Immature natural killer cell (primary cell): ENCODE results near the gene CLASP2. TPM values are rescaled to one million over a fixed set of nuclear protein-coding genes. Genes with fewer than 3 reads are reported as not detected.

Experiments
- DNase-seq, 3 donors: peaks; one replicate each; pipeline ENCODE4 v3.0.0; 2022; ENCODE audit warnings: mixed read lengths in 1 of 3
- H3K27ac Mint-ChIP-seq, 6 donors: one replicate each; pipeline ENCODE4 v1.8.0; 2020; ENCODE audit warnings: mixed read lengths in 6 of 6, mild to moderate bottlenecking in 5 of 6, inconsistent platforms in 4 of 6, moderate library complexity in 3 of 6
- H3K27me3 Mint-ChIP-seq, 3 donors: one replicate each; pipeline ENCODE4 v1.8.0; 2020 to 2021; ENCODE audit warnings: low read depth in 3 of 3, mild to moderate bottlenecking in 3 of 3, mixed read lengths in 3 of 3, moderate library complexity in 3 of 3, inconsistent platforms in 1 of 3
- H3K36me3 Mint-ChIP-seq, 3 donors: one replicate each; pipeline ENCODE4 v1.8.0; 2020; ENCODE audit warnings: mixed read lengths in 3 of 3, inconsistent platforms in 2 of 3, mild to moderate bottlenecking in 2 of 3
- H3K4me1 Mint-ChIP-seq, 2 donors: one replicate each; pipeline ENCODE4 v1.8.0; 2020; ENCODE audit warnings: inconsistent platforms in 2 of 2, mild to moderate bottlenecking in 2 of 2, mixed read lengths in 2 of 2, moderate library complexity in 1 of 2
- H3K4me3 Mint-ChIP-seq, 5 donors: one replicate each; pipeline ENCODE4 v1.8.0; 2020; ENCODE audit warnings: mild to moderate bottlenecking in 5 of 5, mixed read lengths in 5 of 5, inconsistent platforms in 3 of 5, moderate library complexity in 3 of 5
- H3K9me3 Mint-ChIP-seq, 6 donors: one replicate each; pipeline ENCODE4 v1.8.0; 2020; ENCODE audit warnings: mild to moderate bottlenecking in 6 of 6, mixed read lengths in 6 of 6, inconsistent platforms in 4 of 6, moderate library complexity in 3 of 6
- polyA plus RNA-seq, 3 donors: library from polyadenylated mRNA; unstranded; fragments of 300-500 nt; fragmentation: Illumina TruSeq; gene quantifications; one replicate each; pipeline ENCODE4 v1.2.3, GENCODE V29; 2021

The CLASP2 gene
- polyA plus RNA-seq, 3 donors from 2014 or later = 8.7 to 16.1 (median 11.2) TPM

GRCh38 chr3:33645060-33645647 lies 72.9 kb downstream of the CLASP2 start:
- DNase-seq = peak in 1 of 3 donors; percentile 8
- peak overlapping the region in 4 of 5 donors; percentile 22 to 74 (median 41) for H3K4me3 Mint-ChIP-seq

DNA sequence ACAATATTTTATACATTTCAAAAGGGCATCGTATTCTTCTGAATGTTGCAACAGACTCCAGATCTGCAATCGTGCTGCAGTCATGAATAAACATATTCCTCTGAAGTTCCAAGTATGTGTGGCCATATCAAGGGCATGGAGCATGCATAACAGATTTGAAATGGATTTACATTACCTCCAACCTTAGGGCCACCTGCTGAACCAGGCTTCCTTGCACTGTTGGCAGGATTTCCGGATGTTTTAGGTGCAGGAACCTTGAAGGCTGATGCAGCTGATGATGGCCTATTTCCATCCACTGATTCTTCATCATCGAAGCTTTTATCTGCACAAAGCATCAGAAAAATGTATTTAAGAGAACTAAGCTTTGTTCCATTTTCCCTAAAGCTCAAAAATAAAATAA lies 73.5 kb downstream of the CLASP2 start:
- Mint-ChIP-seq H3K9me3 (no peaks in the 10 kb centered on the region), H3K36me3 (peaks cover 0 to 3% (median 3%) of the 10 kb centered on the region in 3 donors), H3K27ac (no peak overlapping the region), H3K27me3 (peaks cover 0 to 1% (median 0%) of the 10 kb centered on the region in 3 donors), H3K4me1 (peaks cover 17 to 21% of the 10 kb centered on the region in 2 donors), H3K4me3 (no peak overlapping the region)
- DNase-seq = no peak

More at GRCh38 chr3:33645060-33645647, 72.9 kb downstream of the CLASP2 start:
- Mint-ChIP-seq H3K27ac (peak overlapping the region in 2 of 6 donors; percentile 32 to 50), H3K36me3 (peaks cover 0 to 3% (median 3%) of the 10 kb centered on the region in 3 donors), H3K4me1 (peaks cover 15 to 17% of the 10 kb centered on the region in 2 donors), H3K27me3 (peaks cover 0 to 1% (median 0%) of the 10 kb centered on the region in 3 donors), H3K9me3 (no peaks in the 10 kb centered on the region)

DNA sequence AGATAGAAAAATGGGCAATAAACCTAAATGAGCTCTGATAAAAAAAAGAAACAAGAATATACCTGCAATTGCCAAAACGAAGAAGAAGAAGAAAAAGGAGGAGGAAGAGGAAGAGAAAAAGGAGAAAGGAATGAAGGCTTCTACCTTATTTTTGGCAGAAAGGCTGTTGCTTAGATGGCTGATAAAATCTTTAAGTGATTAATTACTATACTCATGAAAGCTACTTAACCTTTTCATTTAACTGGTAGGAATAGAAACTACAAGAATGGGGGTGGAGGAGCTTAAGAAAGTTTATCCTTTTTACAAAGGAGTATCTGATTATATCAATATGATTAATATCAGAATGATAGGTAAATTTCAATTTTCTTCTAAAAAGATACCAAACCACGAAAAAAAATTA lies 75.2 kb downstream of the CLASP2 start:
- no peaks in the 10 kb centered on the region for H3K27me3 Mint-ChIP-seq
- no peak for DNase-seq
- peaks cover 17 to 27% of the 10 kb centered on the region in 2 donors for H3K4me1 Mint-ChIP-seq
- H3K36me3 Mint-ChIP-seq = peaks cover 0 to 3% (median 3%) of the 10 kb centered on the region in 3 donors
- no peaks in the 10 kb centered on the region for H3K9me3 Mint-ChIP-seq
- H3K27ac Mint-ChIP-seq = peak overlapping the region in 1 of 6 donors; percentile 53
- no peak overlapping the region for H3K4me3 Mint-ChIP-seq

DNA sequence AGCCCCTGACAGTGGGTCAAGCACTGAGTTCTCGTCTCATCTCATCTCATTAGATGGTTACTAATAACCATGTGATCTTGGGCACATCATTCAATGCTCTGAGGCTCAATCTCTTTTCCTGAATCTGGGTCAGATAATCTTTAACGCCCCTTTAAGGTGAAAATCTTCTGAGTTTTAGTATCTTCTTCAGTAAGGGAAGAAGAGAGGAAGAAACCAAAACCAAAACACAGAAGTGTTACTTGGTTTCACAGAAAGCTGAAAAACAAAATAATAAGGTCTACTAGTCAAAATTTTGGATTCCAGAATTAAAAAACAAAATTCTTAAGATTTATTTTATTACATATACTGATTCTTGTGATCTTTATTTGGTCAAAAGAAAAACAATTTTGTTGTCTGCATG lies 78.2 kb downstream of the CLASP2 start:
- H3K9me3 Mint-ChIP-seq = no peaks in the 10 kb centered on the region
- H3K4me1 Mint-ChIP-seq = peaks cover 8 to 15% of the 10 kb centered on the region in 2 donors
- H3K36me3 Mint-ChIP-seq = peaks cover 0 to 3% (median 3%) of the 10 kb centered on the region in 3 donors
- H3K27me3 Mint-ChIP-seq = no peaks in the 10 kb centered on the region
- peak overlapping the region in 1 of 5 donors; percentile 1 for H3K4me3 Mint-ChIP-seq
- H3K27ac Mint-ChIP-seq = peak overlapping the region in 5 of 6 donors; percentile 24 to 66 (median 50)
- no peak for DNase-seq

- no peak overlapping the region for H3K4me3 Mint-ChIP-seq
- no peak overlapping the region for H3K27ac Mint-ChIP-seq
Observed at GRCh38 chr3:33637482-33637881, 80.6 kb downstream of the CLASP2 start.

GRCh38 chr3:33636125-33636850 lies 81.8 kb downstream of the CLASP2 start:
- peak overlapping the region in 1 of 6 donors; percentile 40 for H3K27ac Mint-ChIP-seq
- peaks cover 0 to 1% (median 0%) of the 10 kb centered on the region in 3 donors for H3K27me3 Mint-ChIP-seq
- H3K4me3 Mint-ChIP-seq = no peak overlapping the region
- H3K9me3 Mint-ChIP-seq = no peaks in the 10 kb centered on the region
- H3K4me1 Mint-ChIP-seq = peaks cover 8 to 14% of the 10 kb centered on the region in 2 donors
- no peaks in the 10 kb centered on the region for H3K36me3 Mint-ChIP-seq
- peak; percentile 14 to 34 (median 32) for DNase-seq

More at GRCh38 chr3:33637482-33637881, 80.6 kb downstream of the CLASP2 start:
- DNase-seq = no peak
- Mint-ChIP-seq H3K36me3 (peaks cover 0 to under 1% (median under 1%) of the 10 kb centered on the region in 3 donors), H3K9me3 (no peaks in the 10 kb centered on the region), H3K27me3 (peaks cover 0 to 1% (median 0%) of the 10 kb centered on the region in 3 donors), H3K4me1 (peaks cover 8 to 14% of the 10 kb centered on the region in 2 donors)

- Mint-ChIP-seq H3K27ac (no peak overlapping the region), H3K27me3 (peaks cover 0 to 1% (median 0%) of the 10 kb centered on the region in 3 donors), H3K36me3 (peaks cover 0 to 4% (median 0%) of the 10 kb centered on the region in 3 donors), H3K4me1 (peaks cover 0 to 3% of the 10 kb centered on the region in 2 donors), H3K9me3 (no peaks in the 10 kb centered on the region), H3K4me3 (no peak overlapping the region)
- no peak for DNase-seq
Observed at GRCh38 chr3:33634262-33634661, 83.8 kb downstream of the CLASP2 start.

DNA sequence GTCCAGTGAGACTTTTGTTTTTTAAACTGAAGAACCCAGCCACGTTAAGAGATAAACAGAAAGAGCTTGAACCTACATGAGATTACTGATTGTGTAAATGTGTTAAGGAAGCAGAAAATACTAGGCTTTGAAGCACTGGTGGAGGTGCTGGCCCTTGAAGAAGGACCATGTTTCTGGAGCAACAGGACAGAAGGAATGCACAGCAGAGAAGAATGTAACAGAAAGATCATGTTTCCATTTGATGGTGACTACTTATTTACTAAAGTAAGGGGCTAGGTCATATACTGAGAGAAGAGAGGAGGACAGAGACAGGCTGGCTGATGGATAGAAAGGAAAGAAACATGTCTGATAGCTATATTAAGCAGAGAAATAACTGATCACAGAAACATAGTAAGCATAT lies 88.8 kb downstream of the CLASP2 start:
- Mint-ChIP-seq H3K36me3 (peaks cover 0 to 4% (median 0%) of the 10 kb centered on the region in 3 donors), H3K4me1 (no peaks in the 10 kb centered on the region), H3K9me3 (no peaks in the 10 kb centered on the region), H3K27ac (no peak overlapping the region), H3K4me3 (no peak overlapping the region), H3K27me3 (peaks cover 0 to 1% (median 0%) of the 10 kb centered on the region in 3 donors)
- DNase-seq = no peak

GRCh38 chr3:33624756-33625155 lies 93.3 kb downstream of the CLASP2 start:
- H3K27ac Mint-ChIP-seq = no peak overlapping the region
- peaks cover 4 to 16% (median 15%) of the 10 kb centered on the region in 3 donors for H3K36me3 Mint-ChIP-seq
- no peaks in the 10 kb centered on the region for H3K27me3 Mint-ChIP-seq
- no peaks in the 10 kb centered on the region for H3K4me1 Mint-ChIP-seq
- H3K9me3 Mint-ChIP-seq = no peaks in the 10 kb centered on the region
- no peak overlapping the region for H3K4me3 Mint-ChIP-seq
- no peak for DNase-seq

- Mint-ChIP-seq H3K27me3 (no peaks in the 10 kb centered on the region), H3K27ac (no peak overlapping the region), H3K9me3 (no peaks in the 10 kb centered on the region), H3K36me3 (peaks cover 4 to 28% (median 13%) of the 10 kb centered on the region in 3 donors), H3K4me1 (no peaks in the 10 kb centered on the region), H3K4me3 (no peak overlapping the region)
- no peak for DNase-seq
Observed at GRCh38 chr3:33613041-33613440, 105.0 kb downstream of the CLASP2 start.

- peaks cover 2 to 24% (median 10%) of the 10 kb centered on the region in 3 donors for H3K36me3 Mint-ChIP-seq
- H3K27me3 Mint-ChIP-seq = no peaks in the 10 kb centered on the region
- H3K9me3 Mint-ChIP-seq = no peaks in the 10 kb centered on the region
- DNase-seq = no peak
- no peak overlapping the region for H3K27ac Mint-ChIP-seq
- no peak overlapping the region for H3K4me3 Mint-ChIP-seq
- no peaks in the 10 kb centered on the region for H3K4me1 Mint-ChIP-seq
Observed at GRCh38 chr3:33612607-33613006, 105.4 kb downstream of the CLASP2 start.

GRCh38 chr3:33602829-33603228 lies 115.2 kb downstream of the CLASP2 start:
- Mint-ChIP-seq H3K9me3 (no peaks in the 10 kb centered on the region), H3K36me3 (peaks cover 31 to 57% (median 34%) of the 10 kb centered on the region in 3 donors), H3K4me3 (no peak overlapping the region), H3K4me1 (no peaks in the 10 kb centered on the region), H3K27ac (no peak overlapping the region), H3K27me3 (peaks cover 0 to 2% (median 0%) of the 10 kb centered on the region in 3 donors)
- no peak for DNase-seq

- peaks cover 13 to 23% (median 18%) of the 10 kb centered on the region in 3 donors for H3K36me3 Mint-ChIP-seq
- H3K4me1 Mint-ChIP-seq = no peaks in the 10 kb centered on the region
- peak overlapping the region in 4 of 6 donors; percentile 4 to 42 (median 29) for H3K27ac Mint-ChIP-seq
- peaks cover 0 to 2% (median 0%) of the 10 kb centered on the region in 3 donors for H3K27me3 Mint-ChIP-seq
- no peaks in the 10 kb centered on the region for H3K9me3 Mint-ChIP-seq
- DNase-seq = no peak
- H3K4me3 Mint-ChIP-seq = no peak overlapping the region
Observed at GRCh38 chr3:33597257-33597689, 120.8 kb downstream of the CLASP2 start.

DNA sequence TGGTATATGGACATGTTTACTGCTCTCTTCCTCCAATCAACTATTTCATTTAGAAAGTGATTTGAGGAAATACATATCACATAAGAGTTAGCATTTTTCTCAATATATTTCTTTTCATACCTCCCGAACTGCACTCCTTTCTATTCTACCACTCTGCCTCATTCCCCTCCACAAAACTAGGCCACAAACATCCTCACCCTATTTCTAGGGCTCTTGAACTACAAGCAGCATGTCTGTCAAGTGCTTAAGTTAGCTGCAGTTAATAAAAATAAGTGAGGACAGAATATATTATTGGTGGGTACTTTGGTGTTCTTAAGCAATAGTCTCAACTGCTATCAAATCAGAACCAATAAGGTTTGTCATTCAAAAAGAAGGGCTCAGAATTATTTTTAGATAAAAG lies 125.1 kb downstream of the CLASP2 start:
- no peaks in the 10 kb centered on the region for H3K9me3 Mint-ChIP-seq
- H3K27me3 Mint-ChIP-seq = no peaks in the 10 kb centered on the region
- H3K27ac Mint-ChIP-seq = peak overlapping the region in 1 of 6 donors; percentile 15
- no peak overlapping the region for H3K4me3 Mint-ChIP-seq
- H3K36me3 Mint-ChIP-seq = peaks cover 16 to 25% (median 24%) of the 10 kb centered on the region in 3 donors
- DNase-seq = no peak
- H3K4me1 Mint-ChIP-seq = no peaks in the 10 kb centered on the region
